CD4-positive, alpha-beta T cell (primary cell): ENCODE data around the gene TDRD10. TPM values are rescaled to one million over a fixed set of nuclear protein-coding genes. Genes with fewer than 3 reads are reported as not detected.

Experiments used
- ATAC-seq: fragments of 200-7000 bp; cut with Tn5 transposase; one replicate; pipeline ENCODE4 v1.10.0; 2022; ENCODE audit warnings: mild to moderate bottlenecking; ENCODE audit not compliant: poor library complexity
- CTCF ChIA-PET: fragments of 350-600 bp; sonication (Branson Sonifier 250); formaldehyde crosslinking; loops from one replicate; lab custom pipeline; 2021; ENCODE audit warnings: antibody characterized with exemption, inconsistent platforms; lab: Charles Lee
- POLR2A ChIA-PET: fragments of 350-600 bp; sonication (Branson Sonifier 250); formaldehyde crosslinking; loops from one replicate; lab custom pipeline; 2021; ENCODE audit warnings: antibody characterized with exemption, inconsistent platforms; lab: Charles Lee
- DNase-seq, 14 experiments: peaks; one replicate each; pipeline ENCODE4 v3.0.0-alpha.2; 2013 to 2020; ENCODE audit warnings: mixed read lengths in 2 of 14
- H3K27ac ChIP-seq, 2 donors: one replicate each; pipeline versions ENCODE4 v1.5.1 to v1.7.0; 2013; ENCODE audit warnings: low read length in 2 of 2, low read depth in 1 of 2, mild to moderate bottlenecking in 1 of 2
- H3K27me3 ChIP-seq, 2 experiments: 1 replicate in 1 of 2; 2 replicates in 1 of 2; pipeline versions ENCODE4 v1.6.1 to v1.7.0; 2013; ENCODE audit warnings: low read length in 2 of 2, control low read depth in 1 of 2, mild to moderate bottlenecking in 1 of 2, moderate library complexity in 1 of 2; ENCODE audit not compliant: insufficient read depth in 2 of 2, control insufficient read depth in 1 of 2
- H3K36me3 ChIP-seq: one replicate; pipeline ENCODE4 v1.6.1; 2013; ENCODE audit warnings: low read length, control low read depth; ENCODE audit not compliant: insufficient read depth
- H3K4me1 ChIP-seq: one replicate; pipeline ENCODE4 v1.6.1; 2013; ENCODE audit warnings: low read length, control low read depth; ENCODE audit not compliant: insufficient read depth
- H3K4me3 ChIP-seq: one replicate; pipeline ENCODE4 v1.5.1; 2013; ENCODE audit warnings: mild to moderate bottlenecking, low read length, moderate library complexity
- H3K9me3 ChIP-seq, 2 experiments: 1 replicate in 1 of 2; 2 replicates in 1 of 2; pipeline versions ENCODE4 v1.6.1 to v1.7.0; 2013; ENCODE audit warnings: low read length in 2 of 2, mild to moderate bottlenecking in 2 of 2, control low read depth in 1 of 2, moderate library complexity in 1 of 2; ENCODE audit not compliant: control insufficient read depth in 1 of 2, insufficient read depth in 1 of 2
- H3K27ac Mint-ChIP-seq: one replicate; pipeline ENCODE4 v1.8.0; 2020; ENCODE audit warnings: mixed read lengths
- H3K27me3 Mint-ChIP-seq: one replicate; pipeline ENCODE4 v1.8.0; 2021; ENCODE audit warnings: mixed read lengths
- H3K36me3 Mint-ChIP-seq: one replicate; pipeline ENCODE4 v1.8.0; 2021; ENCODE audit warnings: low read depth, mixed read lengths
- H3K4me1 Mint-ChIP-seq: one replicate; pipeline ENCODE4 v1.8.0; 2021; ENCODE audit warnings: low read depth, mixed read lengths
- H3K4me3 Mint-ChIP-seq: one replicate; pipeline ENCODE4 v1.8.0; 2020; ENCODE audit warnings: mild to moderate bottlenecking, mixed read lengths
- H3K9me3 Mint-ChIP-seq: one replicate; pipeline ENCODE4 v1.8.0; 2020; ENCODE audit warnings: mixed read lengths
- intact Hi-C, 2 experiments: fragments of 100-400 bp; cut with DNase I in 1 of 2; cut with micrococcal nuclease in 1 of 2; formaldehyde crosslinking; loops; one replicate each; pipeline versions ENCODE4 v1.15.1 to v1.9.0; 2023 to 2025; cut with DNase I, micrococcal nuclease
- polyA plus RNA-seq, 2 donors: library from polyadenylated mRNA; unstranded; fragments of 120-200 nt; gene quantifications; one replicate each; pipeline ENCODE4 v1.2.1, GENCODE V29; 2013
- total RNA-seq, 174 experiments: library from RNA in 2 of 174; stranded (reverse) in 2 of 174; gene quantifications; one replicate each; pipeline ENCODE4 v1.2.3 and lab custom pipeline; 2021 to 2026
- TF ChIP-seq, protein P1 (sequence below): fragments of 200-600 bp; IDR thresholded peaks from one replicate; pipeline ENCODE4 v1.8.0; 2022; ENCODE audit warnings: antibody characterized with exemption, mild to moderate bottlenecking

TDRD10 gene
- total RNA-seq, result not detected
- not detected for polyA plus RNA-seq (2013, experiment 1 of 2)
- 0.04 TPM for polyA plus RNA-seq (2013, experiment 2 of 2)
- 0 to 0.23 (median 0) reads per million in 172 experiments for total RNA-seq (lab: John Stamatoyannopoulos, UW)

- Histone ChIP-seq H3K27ac (no peak within 1 kb of the TSS), H3K4me1 (peaks cover 16% of the 10 kb centered on the region), H3K9me3 (peaks cover 4 to 16% of the 10 kb centered on the region in 2 experiments), H3K36me3 (no peaks in the 10 kb centered on the region), H3K27me3 (peaks cover 33 to 56% of the 10 kb centered on the region in 2 experiments), H3K4me3 (no peak within 1 kb of the TSS)
- Mint-ChIP-seq H3K27me3 (peaks cover 69% of the 10 kb centered on the region), H3K27ac (no peak within 1 kb of the TSS), H3K4me3 (peak within 1 kb of the TSS; percentile 30), H3K4me1 (peaks cover 20% of the 10 kb centered on the region), H3K9me3 (no peaks in the 10 kb centered on the region), H3K36me3 (no peaks in the 10 kb centered on the region)
- TF ChIP-seq, protein P1, sequence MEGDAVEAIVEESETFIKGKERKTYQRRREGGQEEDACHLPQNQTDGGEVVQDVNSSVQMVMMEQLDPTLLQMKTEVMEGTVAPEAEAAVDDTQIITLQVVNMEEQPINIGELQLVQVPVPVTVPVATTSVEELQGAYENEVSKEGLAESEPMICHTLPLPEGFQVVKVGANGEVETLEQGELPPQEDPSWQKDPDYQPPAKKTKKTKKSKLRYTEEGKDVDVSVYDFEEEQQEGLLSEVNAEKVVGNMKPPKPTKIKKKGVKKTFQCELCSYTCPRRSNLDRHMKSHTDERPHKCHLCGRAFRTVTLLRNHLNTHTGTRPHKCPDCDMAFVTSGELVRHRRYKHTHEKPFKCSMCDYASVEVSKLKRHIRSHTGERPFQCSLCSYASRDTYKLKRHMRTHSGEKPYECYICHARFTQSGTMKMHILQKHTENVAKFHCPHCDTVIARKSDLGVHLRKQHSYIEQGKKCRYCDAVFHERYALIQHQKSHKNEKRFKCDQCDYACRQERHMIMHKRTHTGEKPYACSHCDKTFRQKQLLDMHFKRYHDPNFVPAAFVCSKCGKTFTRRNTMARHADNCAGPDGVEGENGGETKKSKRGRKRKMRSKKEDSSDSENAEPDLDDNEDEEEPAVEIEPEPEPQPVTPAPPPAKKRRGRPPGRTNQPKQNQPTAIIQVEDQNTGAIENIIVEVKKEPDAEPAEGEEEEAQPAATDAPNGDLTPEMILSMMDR, result no peak
- ChIA-PET POLR2A (no interaction called here), CTCF (no interaction called here)
- intact Hi-C loops, result no loop called here
- ATAC-seq, result peak; percentile 46
- peak in 3 of 14 experiments; percentile 12 to 38 (median 37) for DNase-seq
Observed at GRCh38 chr1:154502066-154502743, at the start of gene TDRD10, which contains the start of gene SHE. TSS of gene TDRD10 (plus strand) at chr1:154502219. CDS start at chr1:154506904, 4,685 bp downstream. TSS of gene SHE (minus strand) at chr1:154502412. CDS start at chr1:154502026, 386 bp downstream.

DNA sequence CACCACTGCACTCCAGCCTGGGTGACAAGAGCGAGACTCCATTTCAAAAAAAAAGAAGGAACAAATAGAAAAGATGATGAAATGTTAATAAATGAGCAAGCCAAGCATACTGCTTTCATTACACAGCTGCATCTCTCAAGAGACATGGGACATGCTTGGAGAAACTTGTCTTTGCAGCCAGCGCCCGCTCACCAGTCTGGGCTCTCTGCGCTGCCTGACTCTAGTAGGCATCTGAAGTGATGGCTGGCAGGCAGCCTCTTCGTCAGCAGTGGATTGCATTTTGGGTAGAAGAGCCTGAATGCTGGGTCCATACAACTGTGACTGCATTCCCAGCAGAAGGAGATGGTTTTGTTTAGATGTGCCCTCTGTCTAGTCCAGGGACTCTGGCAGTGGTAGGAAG, 48.9 kb upstream of the TDRD10 start:
- peaks cover 19% of the 10 kb centered on the region for H3K4me1 ChIP-seq
- DNase-seq (no peak), ATAC-seq (no peak)
- ChIA-PET CTCF (no interaction called here), POLR2A (interaction anchor here (0.6 kb wide), 1 partner anchor 10 kb away, joined by 3 read pairs; no protein-coding TSS in a partner anchor)
- Mint-ChIP-seq H3K4me3 (no peak overlapping the region), H3K36me3 (peaks cover 87% of the 10 kb centered on the region), H3K27ac (peak overlapping the region; percentile 76), H3K4me1 (peaks cover 32% of the 10 kb centered on the region), H3K9me3 (no peaks in the 10 kb centered on the region), H3K27me3 (no peaks in the 10 kb centered on the region)
- peaks cover 75% of the 10 kb centered on the region for H3K36me3 ChIP-seq
- no peaks in the 10 kb centered on the region for H3K9me3 ChIP-seq
- TF ChIP-seq, protein P1, result no peak
- H3K4me3 ChIP-seq, result no peak overlapping the region
- intact Hi-C loops, result no loop called here
- no peaks in the 10 kb centered on the region for H3K27me3 ChIP-seq
- no peak overlapping the region for H3K27ac ChIP-seq

DNA sequence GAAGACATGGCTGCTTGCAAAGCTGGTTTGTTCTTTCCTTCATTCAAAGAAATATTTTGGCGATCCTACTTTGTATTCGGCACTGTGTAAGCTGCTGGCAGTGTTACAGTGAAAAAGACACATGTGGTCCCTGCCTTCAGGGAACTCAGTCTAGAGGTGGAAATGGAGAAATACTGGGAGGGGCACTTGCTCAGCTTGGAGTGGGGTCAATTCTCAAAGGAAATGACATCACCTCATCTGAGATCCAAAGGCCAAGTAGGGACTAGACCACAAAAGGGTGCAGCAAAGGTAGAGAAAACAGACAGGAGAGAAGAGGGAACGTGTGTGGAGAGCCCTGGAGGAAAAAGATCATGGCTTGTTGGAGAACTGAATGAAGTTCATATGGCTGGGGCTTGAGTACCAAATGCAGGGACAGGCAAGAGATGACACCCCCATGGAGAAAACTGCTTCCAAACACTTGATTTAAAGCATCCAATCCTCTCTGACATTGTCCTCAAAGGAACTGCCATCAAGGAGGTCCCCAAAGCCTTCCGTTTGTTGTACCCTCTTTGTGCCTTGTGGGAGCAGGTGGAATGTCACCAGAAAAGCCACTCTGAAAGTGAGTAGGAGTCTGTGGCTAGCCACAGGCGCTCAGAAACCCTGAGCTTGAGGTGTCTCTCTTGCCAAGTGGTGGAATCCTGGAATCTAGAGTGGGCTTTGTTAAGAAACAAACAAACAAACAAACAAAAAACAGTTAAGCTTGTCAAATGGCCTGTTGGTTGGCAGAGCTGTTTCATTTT, 48.3 kb upstream of the TDRD10 start:
- Histone ChIP-seq H3K36me3 (peaks cover 75% of the 10 kb centered on the region), H3K27me3 (no peaks in the 10 kb centered on the region), H3K4me3 (no peak overlapping the region), H3K27ac (no peak overlapping the region), H3K9me3 (no peaks in the 10 kb centered on the region), H3K4me1 (peaks cover 16% of the 10 kb centered on the region)
- intact Hi-C loops, result no loop called here
- peak overlapping the region; percentile 76 for H3K27ac Mint-ChIP-seq
- peaks cover 85% of the 10 kb centered on the region for H3K36me3 Mint-ChIP-seq
- no peaks in the 10 kb centered on the region for H3K9me3 Mint-ChIP-seq
- H3K4me1 Mint-ChIP-seq, result peaks cover 32% of the 10 kb centered on the region
- DNase-seq (no peak), ATAC-seq (no peak)
- H3K27me3 Mint-ChIP-seq, result no peaks in the 10 kb centered on the region
- no peak overlapping the region for H3K4me3 Mint-ChIP-seq
- CTCF ChIA-PET, result no interaction called here
- TF ChIP-seq, protein P1, result no peak
- POLR2A ChIA-PET, result interaction anchor here (0.7 kb wide), 1 partner anchor 46 kb away, joined by 4 read pairs; no protein-coding TSS in a partner anchor
